KBM-7 (cell line): ENCODE measurements around the gene SATB1.
"Not testable (repeated sequence)": the region's sequence is repeated elsewhere in the genome, so short reads cannot be mapped to it uniquely, and the experiment has no call there.

Experiments used
- DNase-seq: peaks from one replicate; pipeline ENCODE4 v3.0.0-alpha.2; 2015
- in situ Hi-C: fragments of 300-500 bp; cut with MboI; formaldehyde crosslinking; loops from 2 replicates; pipeline ENCODE4 v1.14.3; 2020; ENCODE audit warnings: low sequenced_read_pairs, low pct_unique_long_range_greater_than_20kb, mixed read lengths

The SATB1 gene

DNA sequence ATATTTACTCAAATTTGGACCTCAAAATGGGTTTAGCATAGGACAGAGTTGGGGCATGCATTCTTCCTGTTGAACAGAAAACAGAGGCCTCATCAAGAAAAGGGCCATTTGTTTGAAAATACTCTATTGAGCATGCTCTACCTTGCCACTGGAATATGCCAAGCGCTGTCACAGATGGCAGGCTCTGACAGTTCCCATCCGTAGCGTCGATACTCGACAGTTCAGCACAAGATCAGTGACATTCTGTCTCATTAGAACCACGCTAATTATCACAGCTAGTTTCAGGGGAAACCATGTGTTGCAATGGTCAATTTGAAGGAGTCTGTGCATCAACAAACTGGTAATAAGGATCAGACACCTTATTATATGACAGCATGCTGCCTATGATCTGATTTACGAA is 54.5 kb downstream of the SATB1 start:
- no peak for DNase-seq
- in situ Hi-C loops = no loop called here

DNA sequence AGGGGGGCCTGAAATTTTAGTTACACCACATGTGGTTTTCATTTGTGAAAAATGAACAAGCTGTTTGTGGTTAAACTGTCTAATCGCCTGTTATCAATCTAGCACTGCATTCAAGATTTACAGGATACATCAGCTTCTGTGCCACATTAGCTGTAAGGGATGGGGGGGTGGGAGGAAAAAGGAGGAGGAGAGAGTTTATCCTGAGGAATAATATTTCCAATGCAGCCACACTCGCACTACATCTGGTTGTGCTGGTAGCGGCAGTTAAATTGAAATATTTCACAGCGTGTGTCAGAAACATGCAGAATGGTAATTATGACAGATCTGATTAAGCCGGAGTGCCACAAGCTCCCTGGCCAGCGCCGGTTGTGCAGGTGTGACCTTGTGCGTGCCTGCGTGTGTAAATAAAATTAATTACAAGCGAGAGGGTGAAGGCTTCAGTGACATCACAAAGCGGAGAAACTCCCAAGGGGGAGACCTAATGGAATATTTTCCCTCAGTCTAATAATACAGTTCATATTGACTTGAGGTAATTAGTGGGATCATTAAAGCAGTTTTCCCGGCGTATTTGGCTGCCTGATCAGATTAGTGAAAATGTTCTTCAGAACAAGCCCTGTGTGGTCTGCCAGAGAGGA is 55.5 kb downstream of the SATB1 start:
- in situ Hi-C loops = no loop called here
- no peak for DNase-seq

GRCh38 chr3:18366258-18366657 is 58.9 kb downstream of the SATB1 start:
- in situ Hi-C loops = no loop called here

GRCh38 chr3:18363338-18363737 is 61.8 kb downstream of the SATB1 start:
- no peak for DNase-seq
- in situ Hi-C loops = no loop called here

More at GRCh38 chr3:18366258-18366657, 58.9 kb downstream of the SATB1 start:
- no peak for DNase-seq

DNA sequence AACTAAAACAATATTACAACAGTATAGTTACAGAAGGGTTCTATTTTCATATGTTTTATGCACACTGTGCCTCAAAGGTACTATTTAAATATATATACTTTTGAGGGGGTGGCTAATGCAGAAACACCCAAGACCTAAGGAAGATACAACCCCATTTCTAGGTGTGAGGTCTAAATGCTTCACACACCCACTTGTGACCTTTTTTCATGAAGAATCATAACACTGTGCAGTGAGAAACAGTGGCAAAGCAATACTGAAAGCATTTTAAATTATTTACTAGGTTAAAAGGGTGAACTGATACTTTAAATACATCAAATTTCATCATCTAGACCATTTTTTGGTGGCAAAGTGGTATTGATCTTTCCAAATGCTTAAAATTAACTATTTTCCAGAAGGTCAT is 67.4 kb downstream of the SATB1 start:
- no peak for DNase-seq

GRCh38 chr3:18355832-18356231 is 69.3 kb downstream of the SATB1 start:
- DNase-seq = no peak
- in situ Hi-C loops = no loop called here

More for the DNA sequence above, 67.4 kb downstream of the SATB1 start:
- in situ Hi-C loops = no loop called here

DNA sequence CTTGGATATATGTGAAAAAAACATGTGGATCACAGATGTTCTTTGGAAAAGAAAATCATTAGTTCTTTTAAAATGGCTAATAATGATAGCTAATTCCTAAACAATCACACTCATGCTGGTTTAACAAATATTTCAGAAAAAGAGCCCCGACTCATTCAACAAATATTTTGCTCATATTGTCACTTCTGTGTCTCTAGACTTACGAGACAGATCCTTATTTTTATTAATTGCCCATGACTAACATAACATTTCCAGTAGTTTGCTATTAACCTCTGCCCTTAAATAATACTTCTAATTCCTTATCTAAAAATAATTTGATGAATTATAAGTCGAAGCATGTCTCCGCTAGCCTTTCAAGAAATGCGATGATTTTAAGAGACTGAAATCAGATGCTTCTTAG is 70.4 kb downstream of the SATB1 start:
- in situ Hi-C loops = no loop called here
- DNase-seq = no peak

DNA sequence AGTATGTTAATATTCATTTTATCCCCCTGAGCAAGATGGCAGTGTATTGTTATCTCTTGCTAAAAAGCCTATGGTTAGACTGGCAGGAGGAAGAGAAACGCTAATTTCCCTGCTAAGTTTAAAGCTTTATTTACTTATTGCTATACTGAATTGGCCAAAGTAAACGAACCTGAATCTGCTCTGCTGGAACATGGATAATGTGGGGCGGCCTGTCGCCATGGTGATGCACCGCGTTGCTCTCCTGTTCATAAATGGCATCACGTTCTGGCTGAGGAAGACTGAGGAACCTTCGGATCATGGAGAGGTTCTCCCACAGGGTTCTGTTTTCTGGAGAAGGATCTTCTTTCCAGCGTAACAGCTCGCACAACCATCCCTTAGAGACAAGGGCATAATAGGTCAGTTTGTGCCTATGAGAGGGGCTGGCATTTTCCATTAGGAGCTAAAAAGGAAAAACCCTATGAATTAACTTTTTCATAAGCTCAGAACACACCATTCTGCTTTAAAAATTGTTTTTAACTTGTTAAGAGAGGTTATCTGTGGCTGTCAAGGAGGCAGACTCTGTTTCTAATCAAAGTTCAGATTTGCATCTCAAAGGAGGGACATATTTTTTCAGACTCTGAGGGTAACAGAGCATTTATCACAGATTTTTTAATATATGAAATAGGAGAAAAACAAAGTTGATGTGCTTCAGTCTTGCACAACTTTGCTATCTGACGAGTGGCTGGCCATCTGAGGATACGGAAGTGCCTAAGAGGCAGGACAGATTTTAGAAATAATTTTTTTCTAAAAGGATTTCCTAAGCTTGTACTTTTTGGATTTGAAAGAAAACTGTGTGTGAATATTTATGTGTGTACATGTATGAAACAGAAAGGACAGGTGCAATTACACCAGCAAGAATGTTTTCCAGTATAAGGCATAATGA is 73.1 kb downstream of the SATB1 start:
- in situ Hi-C loops = no loop called here
- DNase-seq = no peak

GRCh38 chr3:18351069-18351628 is 74.0 kb downstream of the SATB1 start:
- no peak for DNase-seq
- in situ Hi-C loops = no loop called here

DNA sequence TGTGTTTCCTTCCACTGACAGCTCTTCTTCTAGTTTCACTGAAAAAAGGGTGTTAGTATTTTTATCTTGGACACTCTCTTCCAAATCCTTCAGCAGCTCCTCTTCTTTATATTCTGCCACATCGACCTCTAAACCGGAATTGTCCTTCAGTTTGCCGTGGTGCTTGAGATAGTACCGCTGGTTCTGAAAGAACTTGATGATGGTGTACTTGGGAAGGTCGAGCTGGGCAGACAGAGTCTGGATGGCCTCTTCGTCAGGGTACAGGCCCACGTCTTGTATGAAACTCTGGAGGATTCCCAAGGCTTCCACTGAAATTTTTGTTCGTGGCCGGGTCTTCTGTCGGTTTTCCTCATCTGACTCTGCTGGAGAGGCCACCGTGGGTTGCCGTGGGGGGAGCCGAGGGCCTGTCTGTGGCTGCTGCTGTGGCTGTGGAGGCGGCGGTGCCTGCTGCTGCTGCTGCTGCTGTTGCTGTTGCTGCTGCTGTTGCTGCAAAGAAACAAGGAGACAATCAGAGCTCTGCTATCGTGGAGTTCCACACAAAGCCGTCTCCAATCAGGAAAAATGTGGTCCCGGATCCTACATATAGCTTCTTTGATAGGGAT is 75.8 kb downstream of the SATB1 start:
- DNase-seq = no peak
- in situ Hi-C loops = no loop called here

- no peak for DNase-seq
- in situ Hi-C loops = no loop called here
These were observed 79.0 kb downstream of the SATB1 start for GRCh38 chr3:18346097-18346496.

GRCh38 chr3:18345015-18345367 is 80.1 kb downstream of the SATB1 start:
- in situ Hi-C loops = no loop called here
- DNase-seq = no peak

DNA sequence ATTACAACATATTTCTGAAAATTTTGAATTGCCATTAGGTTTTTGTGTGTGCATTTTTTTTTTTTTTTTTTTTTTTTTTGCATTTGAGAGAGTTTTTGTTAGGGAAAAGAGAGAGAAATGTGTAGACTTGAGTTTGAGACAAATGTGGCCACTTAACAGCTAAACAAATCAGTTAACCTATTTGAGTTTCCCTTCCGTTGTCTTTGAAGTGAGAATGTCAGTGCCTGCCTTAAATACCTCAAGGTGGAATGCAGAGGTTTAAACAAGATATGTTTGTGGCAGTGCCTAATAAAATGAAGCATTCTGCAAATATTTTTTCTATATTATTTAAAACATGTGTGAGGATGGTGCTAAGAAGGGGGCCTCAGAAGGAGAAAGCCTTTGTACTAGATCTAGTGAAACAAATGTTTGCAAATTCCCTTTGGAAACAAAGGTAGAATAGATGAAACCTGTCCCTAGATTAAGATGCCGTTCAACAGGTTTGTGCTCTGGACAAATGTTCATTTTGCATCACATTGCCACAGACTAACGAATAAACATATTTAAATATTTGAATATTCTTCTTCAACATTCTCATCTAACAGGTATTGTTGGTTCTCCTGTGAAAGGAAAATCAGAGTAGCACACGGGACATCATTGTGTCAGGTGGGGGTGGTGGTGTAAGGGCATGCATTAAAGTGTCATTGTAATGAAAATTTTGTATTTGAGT is 80.7 kb downstream of the SATB1 start:
- in situ Hi-C loops = no loop called here
- no peak for DNase-seq

- in situ Hi-C loops = no loop called here
- DNase-seq = no peak
These were observed 81.3 kb downstream of the SATB1 start for GRCh38 chr3:18343809-18344208.

DNA sequence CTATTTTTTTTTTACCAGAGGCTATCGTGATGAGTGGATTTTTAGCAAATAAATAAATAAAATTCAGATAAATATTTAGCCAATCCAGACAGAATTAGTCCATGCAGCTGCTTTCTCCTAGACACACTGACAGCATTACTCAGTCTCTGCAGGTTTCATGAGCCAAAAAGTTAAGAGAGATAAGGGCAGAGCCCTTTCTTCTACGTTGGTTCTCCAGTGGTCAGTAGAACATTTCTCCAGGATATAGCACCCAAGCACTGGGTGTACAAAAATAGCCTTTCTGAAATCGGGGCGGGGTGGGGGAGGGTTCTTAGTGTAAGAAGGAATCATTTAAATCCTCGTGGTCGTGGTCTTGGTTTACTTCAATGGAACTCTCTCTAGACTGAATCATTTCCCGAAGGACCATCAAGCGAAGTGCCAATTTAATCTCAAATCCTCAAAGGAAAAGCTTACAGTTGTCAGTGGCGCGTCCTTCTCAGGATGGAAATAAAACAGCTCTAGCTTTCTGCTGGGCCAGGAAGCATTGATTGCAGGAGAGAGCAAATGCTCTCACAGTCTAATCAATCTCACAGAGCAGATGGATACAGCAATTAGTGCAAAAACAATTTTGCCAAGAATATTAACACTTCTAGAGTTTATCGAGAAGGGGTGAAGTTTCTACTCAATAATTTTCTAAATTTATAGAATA is 86.2 kb downstream of the SATB1 start:
- no peak for DNase-seq
- in situ Hi-C loops = no loop called here

- DNase-seq = no peak
- in situ Hi-C loops = no loop called here
These were observed 87.9 kb downstream of the SATB1 start for GRCh38 chr3:18337231-18337630.

DNA sequence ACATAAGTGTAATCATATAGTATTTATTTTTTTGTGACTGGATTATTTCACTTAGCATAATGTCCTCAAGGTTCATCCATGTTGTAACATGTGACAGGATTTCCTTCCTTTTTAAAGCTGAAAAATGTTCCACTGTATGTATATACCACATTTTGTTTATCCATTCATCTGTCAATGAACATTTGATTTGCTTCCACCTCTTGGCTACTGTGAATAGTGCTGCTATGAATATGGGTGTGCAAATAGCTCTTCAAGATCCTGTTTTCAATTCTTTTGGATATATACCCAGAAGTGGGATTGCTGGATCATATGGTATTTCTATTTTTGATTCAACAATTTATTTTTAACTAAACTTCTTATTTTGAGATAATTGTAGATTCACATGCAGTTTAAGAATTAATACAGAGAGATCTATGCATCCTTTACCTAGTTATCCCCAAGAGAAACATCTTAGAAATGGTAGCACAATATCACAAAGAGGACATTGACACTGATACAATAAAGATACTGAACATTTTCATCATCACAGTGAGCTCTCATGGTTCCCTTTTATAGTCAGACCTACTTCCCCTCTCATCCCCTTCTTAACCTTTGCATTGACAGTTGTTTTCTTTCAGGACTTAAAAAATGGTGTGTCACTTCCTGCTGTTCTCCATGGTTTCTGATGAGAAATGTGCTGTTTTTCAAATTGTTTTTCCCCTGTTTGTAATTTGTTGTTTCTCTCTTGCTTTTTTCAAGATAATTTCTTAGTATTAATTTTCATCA is 90.1 kb downstream of the SATB1 start:
- in situ Hi-C loops = no loop called here
- DNase-seq = peak; percentile 78

DNA sequence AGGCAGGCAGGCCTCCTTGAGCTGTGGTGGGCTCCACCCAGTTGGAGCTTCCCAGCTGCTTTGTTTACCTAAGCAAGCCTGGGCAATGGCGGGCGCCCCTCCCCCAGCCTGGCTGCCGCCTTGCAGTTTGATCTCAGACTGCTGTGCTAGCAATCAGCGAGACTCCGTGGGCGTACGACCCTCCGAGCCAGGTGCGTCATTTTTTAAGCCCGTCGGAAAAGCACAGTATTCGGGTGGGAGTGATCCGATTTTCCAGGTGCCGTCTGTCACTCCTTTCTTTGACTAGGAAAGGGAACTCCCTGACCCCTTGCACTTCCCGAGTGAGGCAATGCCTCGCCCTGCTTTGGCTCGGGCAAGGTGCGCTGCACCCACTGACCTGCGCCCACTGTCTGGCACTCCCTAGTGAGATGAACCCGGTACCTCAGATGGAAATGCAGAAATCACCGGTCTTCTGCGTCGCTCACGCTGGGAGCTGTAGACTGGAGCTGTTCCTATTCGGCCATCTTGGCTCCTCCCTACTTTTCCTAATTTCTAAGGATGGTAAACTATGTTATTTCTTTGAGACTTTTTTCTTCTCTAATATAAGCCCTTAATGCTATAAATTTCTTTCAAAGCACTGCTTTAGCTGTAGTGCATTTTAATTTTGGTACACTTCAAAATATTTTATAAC is 94.2 kb downstream of the SATB1 start:
- DNase-seq, in situ Hi-C loops: not testable (repeated sequence)
